GM19463 (cell line): ENCODE results near the gene SLC38A1.
"Not testable (repeated sequence)": the region's sequence is repeated elsewhere in the genome, so short reads cannot be mapped to it uniquely, and the experiment has no call there.

Source experiments
- ATAC-seq: cut with Tn5 transposase; IDR thresholded peaks from one replicate; pipeline ENCODE4 v1.9.1; 2021; ENCODE audit warnings: mild to moderate bottlenecking, moderate library complexity; ENCODE audit not compliant: unreplicated experiment

Gene SLC38A1

GRCh38 chr12:46174061-46174662 is 94.7 kb downstream of the SLC38A1 start:
- ATAC-seq = peak; percentile 36

GRCh38 chr12:46168426-46168825 is 100.4 kb downstream of the SLC38A1 start:
- no peak for ATAC-seq

GRCh38 chr12:46167412-46167811 is 101.4 kb downstream of the SLC38A1 start:
- ATAC-seq = no peak

- no peak for ATAC-seq
Observed at GRCh38 chr12:46165191-46165590, 103.7 kb downstream of the SLC38A1 start.

- no peak for ATAC-seq
Observed at GRCh38 chr12:46164186-46164761, 104.6 kb downstream of the SLC38A1 start.

- not testable (repeated sequence) for ATAC-seq
Observed at GRCh38 chr12:46162549-46163076, 106.2 kb downstream of the SLC38A1 start.

GRCh38 chr12:46160981-46161690 is 107.7 kb downstream of the SLC38A1 start:
- no peak for ATAC-seq

- no peak for ATAC-seq
Observed at GRCh38 chr12:46160101-46160980, 108.5 kb downstream of the SLC38A1 start.

- ATAC-seq = no peak
Observed at GRCh38 chr12:46159309-46159901, 109.4 kb downstream of the SLC38A1 start.

- ATAC-seq = no peak
Observed at GRCh38 chr12:46158501-46158900, 110.3 kb downstream of the SLC38A1 start.

- no peak for ATAC-seq
Observed at GRCh38 chr12:46154221-46154985, 114.4 kb downstream of the SLC38A1 start.

- no peak for ATAC-seq
Observed at GRCh38 chr12:46153268-46153872, 115.5 kb downstream of the SLC38A1 start.

- no peak for ATAC-seq
Observed at GRCh38 chr12:46152456-46152855, 116.4 kb downstream of the SLC38A1 start.

GRCh38 chr12:46150735-46151134 is 118.1 kb downstream of the SLC38A1 start:
- no peak for ATAC-seq

- ATAC-seq = no peak
Observed at GRCh38 chr12:46149905-46150304, 118.9 kb downstream of the SLC38A1 start.

- ATAC-seq = no peak
Observed at GRCh38 chr12:46149079-46149464, 119.8 kb downstream of the SLC38A1 start.

- no peak for ATAC-seq
Observed at GRCh38 chr12:46148327-46149078, 120.3 kb downstream of the SLC38A1 start.

- ATAC-seq = peak; percentile 92
Observed at GRCh38 chr12:46147144-46147543, 121.7 kb downstream of the SLC38A1 start.

GRCh38 chr12:46145881-46146280 is 123.0 kb downstream of the SLC38A1 start:
- ATAC-seq = no peak
